ENCODE results near the gene TMEM74B. TPM values are rescaled to one million over a fixed set of nuclear protein-coding genes. Genes with fewer than 3 reads are reported as not detected.

Gene TMEM74B
- total RNA-seq, 1 donor from 2014 or later, result 0.76 TPM

DNA sequence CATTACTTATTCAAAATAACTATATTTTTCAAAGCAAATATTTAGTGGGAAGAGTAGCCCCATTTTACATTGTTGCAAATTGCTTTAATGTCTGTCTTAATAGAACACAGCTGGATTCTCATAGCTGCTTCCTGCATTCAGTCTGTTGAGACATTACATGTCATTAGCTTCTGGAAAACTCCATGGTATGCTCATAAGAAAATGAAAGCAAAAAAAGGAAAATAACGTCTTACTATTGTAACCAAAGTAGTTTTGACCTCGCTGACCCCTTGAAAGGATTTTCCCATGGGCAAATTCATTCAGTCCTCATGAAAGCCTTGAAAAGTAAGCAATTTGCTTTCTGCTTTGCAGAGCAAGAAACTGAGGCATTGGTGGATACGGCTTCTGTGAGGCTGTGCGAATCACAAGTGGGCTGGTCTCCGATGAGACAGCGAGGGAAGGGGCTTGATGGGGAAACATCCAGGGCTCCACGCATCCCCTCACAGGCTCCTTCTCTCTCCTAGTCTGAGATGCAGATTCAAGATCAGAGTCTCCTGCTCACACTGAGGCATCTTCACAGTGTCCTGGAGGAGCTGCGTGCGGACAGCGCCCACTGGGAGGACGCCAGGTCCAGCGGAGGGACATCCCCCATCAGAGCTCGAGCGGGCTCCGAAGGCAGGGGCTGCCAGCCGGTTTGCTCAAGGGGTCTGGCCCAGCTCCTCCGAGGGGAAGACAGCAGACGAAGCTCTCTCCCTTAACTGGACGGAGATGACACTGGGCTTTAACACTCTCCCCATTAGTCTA, 21.8 kb upstream of the TMEM74B start:
- DNase-seq (ENCODE audit: extremely low read depth, low read depth, low spot score), result no peak

GRCh38 chr20:1205802-1206201, 21.0 kb upstream of the TMEM74B start:
- DNase-seq (ENCODE audit: extremely low read depth, low read depth, low spot score), result no peak

GRCh38 chr20:1204576-1204975, 19.8 kb upstream of the TMEM74B start:
- no peak for DNase-seq (ENCODE audit: extremely low read depth, low read depth, low spot score)

GRCh38 chr20:1204113-1204512, 19.3 kb upstream of the TMEM74B start:
- DNase-seq (ENCODE audit: extremely low read depth, low read depth, low spot score), result no peak

- DNase-seq (ENCODE audit: extremely low read depth, low read depth, low spot score), result no peak
These were observed 18.8 kb upstream of the TMEM74B start for GRCh38 chr20:1203630-1204029.

DNA sequence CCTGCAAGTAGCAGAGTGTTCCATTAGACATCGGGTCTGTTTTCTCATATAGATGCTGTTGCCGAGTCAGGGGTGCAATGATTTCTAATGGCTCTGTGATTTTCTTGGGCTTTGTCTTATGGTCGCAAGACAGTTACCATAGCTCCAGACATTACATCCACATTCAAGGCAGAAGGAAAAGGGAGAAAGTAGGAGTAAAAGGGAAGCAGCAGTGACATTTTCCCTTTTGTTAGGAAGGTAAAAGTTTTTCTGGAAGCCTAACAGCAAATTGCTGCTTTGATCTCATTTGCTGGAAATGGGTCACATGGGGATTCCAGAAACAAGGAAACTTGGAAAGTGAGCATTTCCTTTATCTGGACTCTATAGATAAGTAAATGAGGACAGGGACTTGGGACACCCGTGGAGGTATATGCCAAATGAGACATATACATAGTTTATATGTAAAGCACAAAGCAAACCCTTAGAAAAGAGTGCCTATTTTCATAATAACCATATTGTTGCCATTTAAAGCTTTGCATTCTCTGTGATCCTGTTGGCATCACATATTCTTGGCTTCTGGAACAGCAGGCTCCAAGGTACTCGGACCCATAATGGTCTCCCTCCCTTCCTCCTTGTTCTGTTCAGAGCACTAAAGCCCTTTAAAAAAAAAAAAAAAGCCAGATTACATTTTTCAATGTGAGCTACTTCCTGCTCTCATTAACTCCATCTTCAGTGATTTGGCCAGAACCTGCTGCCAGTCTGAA, 18.2 kb upstream of the TMEM74B start, which contains the start of gene C20orf202:
Gene C20orf202 (plus strand): TSS at position 693 of the 743 bp plus-strand sequence. CDS start 132 bp downstream, outside the sequence.
- DNase-seq (ENCODE audit: extremely low read depth, low read depth, low spot score), result no peak

DNA sequence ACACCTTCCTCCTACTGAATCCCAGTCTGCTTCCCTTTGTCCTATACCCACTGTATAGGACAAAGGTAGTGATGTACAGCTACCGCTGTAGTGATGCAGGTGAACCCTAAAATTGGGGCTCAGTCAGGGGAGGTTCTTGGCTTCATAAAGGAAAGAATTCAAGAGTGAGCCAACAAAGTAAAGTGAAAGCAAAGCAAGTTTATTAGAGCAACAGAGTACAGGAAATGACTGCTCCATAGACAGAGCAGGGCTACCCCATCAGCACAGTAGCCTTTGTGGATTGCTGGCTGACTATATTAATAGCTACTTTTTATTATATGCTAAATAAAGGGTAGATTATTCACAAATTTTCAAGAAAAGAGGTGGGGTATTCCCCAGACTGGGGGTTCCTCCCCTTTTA, 15.2 kb upstream of the TMEM74B start:
- DNase-seq (ENCODE audit: extremely low read depth, low read depth, low spot score), result no peak

DNA sequence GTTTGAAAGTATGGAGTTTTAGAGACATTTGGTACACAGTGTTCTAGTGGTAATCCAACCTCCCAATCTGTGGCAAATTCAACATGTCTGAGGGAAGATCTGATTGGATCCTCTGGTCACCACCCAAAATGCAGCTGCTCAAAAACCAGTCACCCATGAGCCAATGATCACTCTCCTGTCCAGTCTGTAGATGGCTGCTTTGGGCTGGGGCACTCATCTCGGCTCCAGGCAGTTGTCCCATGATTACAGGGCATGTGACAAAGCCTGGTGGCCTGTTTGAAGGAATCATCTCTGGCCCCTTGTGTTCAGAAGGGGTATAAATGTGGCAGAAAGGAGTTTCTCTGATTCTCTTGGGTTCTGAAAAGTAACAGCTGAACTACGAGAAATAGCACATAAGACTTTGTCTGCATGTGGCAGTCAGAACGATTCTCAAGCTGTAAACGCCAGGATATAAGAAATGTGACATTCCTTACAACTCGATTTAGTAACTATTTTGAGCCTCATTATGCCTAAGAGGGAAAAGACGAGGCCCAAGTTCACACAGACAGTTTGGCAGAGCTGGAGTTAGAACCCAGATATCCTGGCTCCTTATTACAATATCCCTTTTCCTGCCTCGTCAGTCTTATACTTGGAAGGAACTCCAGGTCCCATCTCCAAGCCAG, 14.6 kb upstream of the TMEM74B start:
- DNase-seq (ENCODE audit: extremely low read depth, low read depth, low spot score), result no peak

- DNase-seq (ENCODE audit: extremely low read depth, low read depth, low spot score), result no peak
These were observed 14.0 kb upstream of the TMEM74B start for GRCh38 chr20:1198751-1199150.

DNA sequence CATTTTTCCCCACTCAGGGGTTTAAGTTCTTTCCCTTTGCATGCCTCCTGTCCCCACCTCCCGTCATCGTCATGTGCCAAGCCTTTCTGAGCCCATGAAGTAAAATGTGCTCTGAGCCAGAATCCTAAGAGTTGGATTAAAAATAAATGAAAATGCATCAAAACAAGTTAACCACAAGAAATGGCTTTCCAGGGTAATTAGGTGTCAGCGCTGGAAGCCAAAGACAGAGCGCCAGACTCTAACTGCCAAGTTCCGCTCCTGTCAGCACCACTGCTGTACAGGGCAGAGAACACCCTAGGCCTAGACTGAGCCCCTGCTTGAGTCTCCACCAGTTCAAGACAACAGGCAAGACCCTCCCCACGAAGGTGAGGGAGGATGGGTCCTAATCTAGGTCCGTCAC, 13.0 kb upstream of the TMEM74B start:
- no peak for DNase-seq (ENCODE audit: extremely low read depth, low read depth, low spot score)

DNA sequence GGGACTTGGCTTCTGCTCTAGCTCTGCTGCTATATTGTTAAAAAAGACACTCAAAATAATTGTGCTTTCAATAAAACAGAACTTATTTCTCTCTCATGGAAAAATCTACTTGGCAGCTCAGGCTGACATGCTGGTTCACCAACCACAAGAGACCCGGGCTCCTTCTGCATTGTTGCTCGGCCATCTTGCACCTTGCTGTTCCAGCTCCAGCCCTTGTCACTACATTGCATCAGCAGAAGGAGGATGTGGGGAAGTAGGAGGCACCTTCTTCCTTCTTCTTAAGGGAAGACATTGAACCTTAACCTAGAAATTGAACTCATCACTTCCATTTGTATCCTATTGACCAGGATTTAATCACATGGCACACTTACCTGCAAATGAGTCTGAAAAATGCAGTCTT, 11.9 kb upstream of the TMEM74B start:
- no peak for DNase-seq (ENCODE audit: extremely low read depth, low read depth, low spot score)

GRCh38 chr20:1195226-1195625, 10.4 kb upstream of the TMEM74B start:
- no peak for DNase-seq (ENCODE audit: extremely low read depth, low read depth, low spot score)

DNA sequence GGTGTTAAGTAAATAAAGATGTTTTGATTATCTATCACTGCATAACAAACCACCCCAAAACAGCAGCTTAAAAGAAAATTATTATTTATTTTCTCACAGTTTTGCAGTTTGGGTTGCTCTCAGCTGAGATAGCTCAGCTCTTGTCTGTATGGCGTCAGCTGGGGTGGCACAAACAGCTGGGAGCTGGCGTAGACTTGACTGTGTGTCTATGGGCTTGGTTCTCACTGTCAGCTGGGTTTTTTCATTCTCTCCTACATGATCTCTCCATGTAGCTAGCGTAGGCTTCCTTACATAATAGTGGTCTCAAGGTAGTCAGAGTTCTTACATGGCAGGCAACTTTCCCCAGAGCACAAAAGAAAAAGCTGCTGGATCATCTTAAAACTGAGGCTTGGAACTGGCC, 6.5 kb upstream of the TMEM74B start:
- DNase-seq (ENCODE audit: extremely low read depth, low read depth, low spot score), result no peak

DNA sequence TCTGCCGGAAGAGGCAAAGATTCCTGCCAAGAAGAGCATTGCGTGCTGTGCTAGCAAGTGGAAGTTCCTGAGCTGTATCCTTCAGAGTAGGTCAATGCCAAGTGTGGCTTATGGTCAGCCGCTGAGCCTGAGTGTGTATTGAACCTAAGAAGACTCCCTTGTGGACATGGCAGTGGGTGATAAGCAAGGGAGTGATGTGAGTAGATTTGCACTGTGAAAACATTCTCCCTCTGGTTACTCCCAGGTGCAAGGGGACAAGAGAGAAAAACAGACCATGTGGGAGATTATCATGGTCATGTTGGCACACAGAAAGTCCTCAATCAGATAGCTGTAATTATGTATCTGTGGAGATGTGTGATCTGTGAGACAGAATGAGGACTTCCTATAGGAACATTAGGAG, 6.1 kb upstream of the TMEM74B start:
- no peak for DNase-seq (ENCODE audit: extremely low read depth, low read depth, low spot score)

GRCh38 chr20:1189827-1190226, 5.0 kb upstream of the TMEM74B start:
- no peak for DNase-seq (ENCODE audit: extremely low read depth, low read depth, low spot score)

- DNase-seq (ENCODE audit: extremely low read depth, low read depth, low spot score), result no peak
These were observed 3.6 kb upstream of the TMEM74B start for GRCh38 chr20:1188347-1188746.

GRCh38 chr20:1187605-1188171, 2.9 kb upstream of the TMEM74B start:
- DNase-seq (ENCODE audit: extremely low read depth, low read depth, low spot score), result no peak

DNA sequence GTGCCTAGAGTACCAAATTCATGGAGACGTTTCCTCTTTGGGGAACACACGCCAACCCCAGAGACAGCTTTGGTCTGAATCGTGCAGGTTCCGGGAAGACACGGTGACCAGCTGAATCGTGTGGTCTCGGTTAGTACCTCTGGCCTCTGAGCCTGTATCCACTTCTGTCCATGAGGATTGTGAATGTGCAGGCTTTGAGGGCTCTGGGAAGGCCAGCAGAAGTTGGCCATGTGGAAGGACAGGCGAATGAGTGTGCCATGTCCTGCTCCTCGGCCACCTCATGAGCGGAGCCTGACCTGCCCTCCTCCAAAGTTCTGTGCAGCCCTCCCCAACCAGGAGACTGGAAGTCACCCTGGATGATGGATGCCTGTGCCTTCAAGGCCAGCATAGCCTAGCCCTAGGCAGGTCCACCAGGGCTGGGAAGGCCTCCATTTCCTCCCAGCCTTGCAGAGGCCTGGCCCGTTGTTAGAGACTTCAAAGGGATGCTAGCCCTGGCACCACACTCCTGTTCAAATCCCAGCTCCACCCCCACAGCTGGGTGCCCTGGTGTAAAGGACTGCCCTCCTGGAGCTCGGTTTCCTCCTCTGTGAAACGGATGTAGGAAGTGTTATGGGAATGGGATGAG, 1.7 kb upstream of the TMEM74B start:
- DNase-seq (ENCODE audit: extremely low read depth, low read depth, low spot score), result no peak

GRCh38 chr20:1185790-1186334, 1.1 kb upstream of the TMEM74B start:
- no peak for DNase-seq (ENCODE audit: extremely low read depth, low read depth, low spot score)

DNA sequence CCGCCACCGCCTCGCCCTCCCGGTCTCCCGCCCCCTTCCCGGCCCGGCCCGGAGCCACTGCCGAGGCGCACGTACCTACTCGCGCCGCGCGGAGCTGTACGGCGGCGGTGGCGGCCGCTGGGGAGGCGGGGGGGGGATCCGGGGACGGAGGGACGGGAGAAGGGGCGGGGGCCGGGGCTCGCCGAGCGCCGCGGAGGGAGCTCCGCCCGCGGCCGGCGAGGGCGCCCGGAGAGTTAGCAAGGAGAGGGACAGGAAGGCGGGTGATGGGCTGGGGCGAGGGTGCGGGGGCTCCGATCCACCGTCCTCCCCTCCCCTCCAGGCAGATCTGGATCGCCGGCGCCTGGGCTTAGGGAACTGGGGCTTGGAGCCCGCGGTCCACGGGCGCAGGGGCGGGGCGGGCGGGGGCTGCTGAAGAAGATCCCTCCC, 548 bp upstream of the TMEM74B start:
- DNase-seq (ENCODE audit: extremely low read depth, low read depth, low spot score), result no peak

GRCh38 chr20:1184260-1184637, 532 bp downstream of the TMEM74B start:
- DNase-seq (ENCODE audit: extremely low read depth, low read depth, low spot score), result no peak

All from glomerular endothelial cell (primary cell).